HG03064 (cell line): ENCODE results near the gene ABCC10.
"Not testable (repeated sequence)": the region's sequence is repeated elsewhere in the genome, so short reads cannot be mapped to it uniquely, and the experiment has no call there.

Source experiments
- ATAC-seq: cut with Tn5 transposase; IDR thresholded peaks from one replicate; pipeline ENCODE4 v1.9.1; 2021; ENCODE audit warnings: low read depth; ENCODE audit not compliant: unreplicated experiment

The ABCC10 gene

GRCh38 chr6:43436577-43437282, 9.4 kb downstream of the ABCC10 start:
- ATAC-seq, result no peak

DNA sequence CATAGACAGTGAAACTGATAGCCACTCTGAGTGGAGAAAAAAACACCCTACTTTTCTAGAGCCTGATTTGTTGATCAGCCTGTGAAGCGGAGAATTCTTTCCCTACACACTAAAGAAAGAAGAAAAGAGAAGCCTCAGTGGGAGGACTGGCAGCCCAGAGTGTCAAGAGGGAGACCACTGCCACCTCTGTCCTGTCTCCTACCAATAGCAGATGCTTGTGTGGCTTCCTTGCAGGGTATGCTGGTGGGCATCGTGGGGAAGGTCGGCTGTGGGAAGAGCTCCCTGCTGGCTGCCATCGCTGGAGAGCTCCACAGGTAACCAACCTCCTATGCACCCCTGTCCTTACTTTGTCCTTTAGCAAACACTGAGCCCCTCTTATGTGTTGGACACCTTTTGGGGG, 10.4 kb downstream of the ABCC10 start:
- ATAC-seq, result no peak

DNA sequence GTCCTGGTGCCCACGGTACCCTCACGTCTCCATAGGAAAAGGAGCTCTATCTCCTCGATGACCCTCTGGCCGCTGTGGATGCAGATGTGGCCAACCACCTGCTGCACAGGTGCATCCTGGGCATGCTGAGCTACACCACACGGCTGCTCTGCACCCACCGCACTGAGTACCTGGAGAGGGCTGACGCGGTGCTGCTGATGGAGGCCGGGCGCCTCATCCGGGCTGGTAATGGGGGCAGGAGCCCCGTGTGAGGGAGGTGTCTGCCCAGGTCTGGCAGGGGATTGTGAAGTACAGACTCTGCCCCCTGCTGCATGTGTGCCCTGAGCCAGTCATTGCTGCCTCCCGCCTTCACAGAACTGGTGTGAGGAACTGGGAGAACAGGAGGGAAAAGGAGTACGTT, 15.6 kb downstream of the ABCC10 start:
- no peak for ATAC-seq

DNA sequence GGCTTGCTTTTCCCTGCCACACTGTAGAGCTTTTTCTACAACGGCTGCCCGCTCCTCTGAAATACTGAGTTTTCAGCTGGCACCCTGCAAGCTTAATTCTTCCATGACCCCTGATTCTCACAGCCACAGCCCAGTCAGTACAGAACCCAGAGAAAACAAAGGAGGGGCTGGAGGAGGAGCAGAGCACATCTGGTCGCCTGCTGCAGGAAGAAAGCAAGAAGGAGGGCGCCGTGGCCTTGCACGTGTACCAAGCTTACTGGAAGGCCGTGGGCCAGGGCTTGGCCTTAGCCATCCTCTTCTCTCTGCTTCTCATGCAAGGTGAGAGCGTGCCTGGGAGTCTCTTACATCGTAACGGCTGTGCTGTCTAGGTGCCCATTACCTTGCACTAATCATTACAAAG, 16.7 kb downstream of the ABCC10 start:
- no peak for ATAC-seq

DNA sequence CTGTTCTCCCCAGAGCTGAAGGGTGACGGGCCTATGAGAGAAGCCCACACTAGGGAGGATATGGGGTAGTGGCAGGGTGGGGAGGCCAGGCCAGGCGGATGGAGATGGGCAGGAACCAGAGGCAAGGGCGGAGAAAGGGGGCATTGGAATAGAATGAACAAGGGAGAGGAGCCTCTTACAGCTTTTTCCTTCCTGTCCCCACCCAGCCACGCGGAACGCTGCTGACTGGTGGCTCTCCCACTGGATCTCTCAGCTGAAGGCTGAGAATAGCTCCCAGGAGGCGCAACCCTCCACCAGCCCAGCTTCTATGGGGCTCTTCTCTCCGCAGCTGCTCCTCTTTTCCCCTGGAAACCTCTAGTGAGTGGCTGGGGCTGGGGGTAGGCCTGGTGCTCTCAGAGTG, 17.2 kb downstream of the ABCC10 start:
- no peak for ATAC-seq

GRCh38 chr6:43445576-43445975, 18.2 kb downstream of the ABCC10 start:
- ATAC-seq, result no peak

GRCh38 chr6:43447604-43448003, 20.3 kb downstream of the ABCC10 start:
- ATAC-seq, result no peak

DNA sequence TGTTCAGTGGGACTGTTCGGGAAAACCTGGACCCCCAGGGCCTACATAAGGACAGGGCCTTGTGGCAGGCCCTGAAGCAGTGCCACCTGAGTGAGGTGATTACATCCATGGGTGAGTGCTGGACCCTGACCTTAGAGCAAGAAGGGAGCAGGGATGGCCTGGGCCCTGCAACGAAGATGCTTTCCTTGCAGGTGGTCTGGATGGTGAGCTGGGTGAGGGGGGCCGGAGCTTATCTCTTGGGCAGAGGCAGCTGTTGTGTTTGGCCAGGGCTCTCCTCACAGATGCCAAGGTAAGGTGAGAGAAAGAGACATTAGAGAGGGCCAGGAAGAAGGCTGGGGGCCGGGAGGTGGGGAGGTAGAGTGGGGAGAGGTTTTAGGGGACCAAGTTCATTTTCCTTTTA, 21.6 kb downstream of the ABCC10 start:
- ATAC-seq, result no peak

GRCh38 chr6:43450699-43451131, 23.4 kb downstream of the ABCC10 start:
- ATAC-seq, result no peak

DNA sequence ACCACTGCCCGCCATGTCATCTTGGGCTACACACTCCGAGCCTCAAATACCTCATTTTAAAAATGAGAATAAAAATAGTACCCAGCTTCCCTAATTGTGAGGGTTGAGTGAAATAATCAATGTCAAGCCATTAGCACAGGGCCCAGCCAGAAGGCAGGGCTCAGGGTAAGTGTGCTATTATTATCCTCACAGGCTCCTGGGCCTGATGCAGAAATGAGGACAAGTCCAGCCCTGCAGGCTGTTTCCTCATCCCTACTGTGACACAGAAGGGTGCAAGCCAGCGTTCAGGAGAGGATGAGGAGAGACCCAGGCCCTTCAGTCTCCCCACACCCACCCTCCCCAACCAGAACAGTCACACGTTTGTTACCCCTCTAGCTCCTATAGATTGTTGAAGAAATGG, 24.0 kb downstream of the ABCC10 start:
- ATAC-seq, result no peak

DNA sequence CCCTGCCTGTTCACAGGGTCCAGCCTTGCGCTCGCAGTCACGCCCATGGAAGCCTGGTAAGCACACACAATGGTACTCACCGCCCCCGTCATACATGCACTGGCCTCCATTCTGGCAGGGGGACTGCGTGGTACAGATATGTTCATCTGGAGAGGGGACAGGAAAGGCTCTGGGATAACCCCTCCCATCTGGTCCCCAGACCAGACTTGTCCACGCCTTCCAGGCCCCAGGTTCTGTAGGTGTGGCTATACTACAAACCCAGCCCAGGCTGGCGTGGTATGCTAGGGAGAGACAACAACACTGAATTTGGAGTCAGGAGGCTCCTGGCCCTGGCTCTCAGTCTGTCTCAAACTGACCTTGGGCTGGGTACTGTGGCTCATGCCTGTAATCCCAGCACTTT, 24.6 kb downstream of the ABCC10 start:
- ATAC-seq, result no peak

GRCh38 chr6:43452896-43453295, 25.6 kb downstream of the ABCC10 start:
- no peak for ATAC-seq

GRCh38 chr6:43453831-43454230, 26.5 kb downstream of the ABCC10 start:
- ATAC-seq, result no peak

DNA sequence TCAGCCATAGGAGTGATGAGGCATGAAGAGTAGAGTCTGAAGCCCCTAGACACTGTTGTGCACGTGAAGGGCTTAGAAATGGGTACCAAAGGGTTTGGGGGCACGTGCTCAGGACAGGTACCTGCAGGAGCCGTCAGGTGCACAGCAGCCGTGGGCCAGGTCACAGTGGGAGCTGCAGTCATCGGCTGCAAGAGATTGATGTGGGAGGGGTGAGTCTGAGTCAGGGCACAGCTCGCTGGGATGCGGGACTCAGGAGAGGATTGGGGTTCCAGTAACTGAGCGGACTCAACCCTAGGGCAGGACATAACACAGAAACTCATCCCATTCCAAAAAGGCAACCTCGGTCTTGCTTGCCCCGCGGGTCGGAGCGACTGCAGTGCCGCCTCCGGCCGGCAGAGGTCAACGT, 27.0 kb downstream of the ABCC10 start:
- no peak for ATAC-seq

DNA sequence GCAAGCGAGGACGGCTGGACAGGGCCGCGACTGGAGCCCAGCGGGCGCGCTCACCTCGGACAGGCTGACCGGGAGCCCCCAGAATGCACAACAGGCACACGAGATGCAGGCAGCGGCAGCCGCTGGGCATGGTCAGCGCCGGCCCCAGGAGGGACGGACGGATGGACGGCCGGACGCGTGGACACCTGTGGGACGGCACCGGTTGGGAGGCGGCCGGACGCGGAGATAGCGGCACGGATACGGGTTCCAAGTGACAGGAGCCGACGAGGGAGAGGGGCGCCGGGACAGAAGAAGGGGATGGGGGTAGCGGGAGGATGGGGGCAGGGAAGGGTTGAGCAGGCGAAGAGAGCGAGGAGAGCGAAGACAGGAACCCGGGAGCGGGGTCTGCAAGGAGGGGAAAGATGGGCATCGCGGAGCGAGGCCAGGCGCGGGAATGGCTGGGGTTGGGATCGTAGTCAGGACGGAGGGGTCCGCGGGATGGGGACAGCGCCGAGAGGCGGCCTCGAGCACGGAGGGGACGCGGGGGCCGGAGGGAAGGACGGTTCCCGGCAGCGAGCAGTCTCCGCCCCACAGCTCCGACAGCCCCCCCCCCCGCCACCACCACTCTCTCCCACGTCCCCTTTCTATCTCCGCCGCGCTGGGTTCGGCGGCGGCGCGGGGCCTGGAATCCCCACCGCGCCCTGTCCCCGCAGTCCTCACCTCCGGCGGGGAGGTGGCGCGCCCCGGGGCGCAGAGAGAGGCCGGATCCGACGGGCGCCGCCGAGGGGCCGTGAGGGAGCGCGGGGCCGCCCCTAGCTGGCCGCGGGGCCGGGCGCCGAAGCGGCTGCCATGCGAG, 27.6 kb downstream of the ABCC10 start:
- no peak for ATAC-seq

GRCh38 chr6:43455531-43456428, 28.4 kb downstream of the ABCC10 start, which contains the start of gene DLK2:
TSS of gene DLK2 (minus strand) at chr6:43455548. CDS start at chr6:43454825, 723 bp downstream.
- no peak for ATAC-seq

- ATAC-seq, result no peak
These were observed 30.3 kb downstream of the ABCC10 start for GRCh38 chr6:43457643-43458042.

DNA sequence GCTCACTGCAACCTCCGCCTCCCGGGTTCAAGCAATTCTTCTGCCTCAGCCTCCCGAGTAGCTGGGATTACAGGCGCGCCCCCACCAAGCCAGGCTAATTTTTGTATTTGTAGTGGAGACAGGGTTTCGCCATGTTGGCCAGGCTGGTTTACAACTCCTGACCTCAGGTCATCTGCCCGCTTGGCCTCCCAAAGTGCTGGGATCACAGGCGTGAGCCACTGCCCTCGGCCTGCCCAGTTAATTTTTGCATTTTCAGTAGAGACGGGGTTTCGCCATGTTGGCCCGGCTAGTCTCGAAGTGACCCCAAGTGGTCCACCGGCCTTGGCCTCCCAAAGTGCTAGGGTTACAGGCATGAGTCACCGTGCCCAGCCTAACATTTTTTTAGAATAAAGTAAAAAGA, 30.8 kb downstream of the ABCC10 start:
- ATAC-seq, result not testable (repeated sequence)

GRCh38 chr6:43459535-43459934, 32.2 kb downstream of the ABCC10 start:
- no peak for ATAC-seq

DNA sequence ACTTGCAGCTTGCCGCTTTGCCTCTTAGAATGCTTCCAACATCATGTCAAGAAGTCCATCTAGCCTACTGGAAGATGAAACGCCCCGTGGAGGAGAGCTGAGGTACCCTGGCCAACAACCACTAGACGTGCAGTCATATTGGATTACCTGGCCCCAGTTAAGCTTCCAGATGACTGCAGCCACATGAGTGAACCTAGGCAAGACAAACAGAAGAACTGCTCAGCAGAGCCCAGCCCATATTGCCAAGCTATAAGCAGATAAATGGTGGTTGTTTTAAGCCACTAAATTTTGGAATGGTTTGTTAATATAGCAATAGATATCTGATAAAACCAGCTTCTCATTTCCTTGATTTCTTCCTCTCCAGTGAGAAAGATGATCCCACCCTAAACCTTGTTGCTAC, 32.7 kb downstream of the ABCC10 start:
- no peak for ATAC-seq

DNA sequence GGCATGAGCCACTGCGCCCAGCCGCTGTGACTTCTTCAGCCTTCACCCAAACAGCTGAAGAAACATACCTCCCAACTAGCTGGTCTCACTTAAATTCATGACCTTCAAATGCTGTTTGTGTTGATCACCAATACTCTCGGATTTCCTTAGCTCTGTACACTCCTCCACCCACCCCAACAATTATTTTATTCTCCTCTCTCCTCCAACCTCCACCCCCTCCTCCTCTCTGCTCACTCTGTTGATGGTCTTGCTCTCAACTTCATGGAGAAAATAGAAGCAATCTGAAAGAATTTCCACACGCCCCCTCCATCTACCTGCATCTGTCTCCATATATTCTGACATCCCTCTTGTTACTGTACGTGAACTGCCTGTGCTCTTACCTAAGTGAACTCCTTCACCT, 34.6 kb downstream of the ABCC10 start:
- ATAC-seq, result no peak
